GM10248 (cell line): ENCODE data around the gene MCF2L.

Experiments
- CTCF ChIA-PET: fragments of 300-600 bp; sonication (Branson Sonifier 250); formaldehyde crosslinking; extraction: SDS; loops from one replicate; lab custom pipeline; 2021; ENCODE audit warnings: antibody characterized with exemption; lab: Yijun Ruan, JAX
- POLR2A ChIA-PET: fragments of 350-650 bp; sonication (Branson Sonifier 250); formaldehyde crosslinking; extraction: SDS; loops from one replicate; lab custom pipeline; 2020; ENCODE audit warnings: antibody characterized with exemption; lab: Yijun Ruan, JAX
- DNase-seq: peaks from one replicate; pipeline ENCODE4 v3.0.0; 2012; ENCODE audit errors: extremely low spot score
- CTCF ChIP-seq: IDR thresholded peaks from 2 replicates; pipeline ENCODE4 v1.5.1; 2012; ENCODE audit warnings: mild to moderate bottlenecking, low read depth; ENCODE audit errors: extremely low read depth, missing control alignments, control extremely low read depth

MCF2L gene

GRCh38 chr13:113048766-113049165 is 79.8 kb downstream of the MCF2L start:
- ChIA-PET CTCF (no interaction called here), POLR2A (no interaction called here)
- no peak for DNase-seq
- TF ChIP-seq CTCF = no peak

- TF ChIP-seq CTCF = no peak
- ChIA-PET POLR2A (no interaction called here), CTCF (no interaction called here)
- no peak for DNase-seq
These were observed 80.5 kb downstream of the MCF2L start for GRCh38 chr13:113049521-113049941.

- no peak for DNase-seq
- ChIA-PET POLR2A (no interaction called here), CTCF (no interaction called here)
- TF ChIP-seq CTCF = no peak
These were observed 81.0 kb downstream of the MCF2L start for GRCh38 chr13:113049981-113050380.

GRCh38 chr13:113050734-113051431 is 81.9 kb downstream of the MCF2L start:
- TF ChIP-seq CTCF = no peak
- no peak for DNase-seq
- POLR2A ChIA-PET = no interaction called here
- CTCF ChIA-PET = no interaction called here

- CTCF ChIA-PET = no interaction called here
- DNase-seq = no peak
- POLR2A ChIA-PET = no interaction called here
- TF ChIP-seq CTCF = no peak
These were observed 82.6 kb downstream of the MCF2L start for GRCh38 chr13:113051641-113052040.

GRCh38 chr13:113052206-113052605 is 83.2 kb downstream of the MCF2L start:
- ChIA-PET CTCF (interaction anchor here (1.0 kb wide), 1 partner anchor 25 kb away, joined by 3 read pairs; no protein-coding TSS in a partner anchor), POLR2A (no interaction called here)
- DNase-seq = no peak
- no peak for TF ChIP-seq CTCF
